NCI-H748 treated with DMSO at 0.1 percent for 48 hours (cell line): ENCODE data around the gene CRB1.

Source experiments
- DNase-seq: peaks from one replicate; lab custom pipeline; 2025; lab: John Stamatoyannopoulos, UW

The CRB1 gene

GRCh38 chr1:197268012-197268411 lies at the start of gene CRB1:
Gene CRB1 (plus strand): TSS chr1:197268252. CDS start chr1:197268413, 161 bp downstream.
- DNase-seq, result no peak

GRCh38 chr1:197218857-197219256 lies 49.2 kb upstream of the CRB1 start:
- no peak for DNase-seq

GRCh38 chr1:197222025-197222685 lies 45.9 kb upstream of the CRB1 start:
- no peak for DNase-seq

GRCh38 chr1:197222780-197223179 lies 45.3 kb upstream of the CRB1 start:
- no peak for DNase-seq

GRCh38 chr1:197224160-197224559 lies 43.9 kb upstream of the CRB1 start:
- DNase-seq, result no peak

GRCh38 chr1:197225611-197226010 lies 42.4 kb upstream of the CRB1 start:
- DNase-seq, result no peak

GRCh38 chr1:197234581-197234980 lies 33.5 kb upstream of the CRB1 start:
- DNase-seq, result no peak

- DNase-seq, result no peak
Measured at GRCh38 chr1:197235355-197235754, 32.7 kb upstream of the CRB1 start.

GRCh38 chr1:197247465-197247864 lies 20.6 kb upstream of the CRB1 start:
- no peak for DNase-seq

GRCh38 chr1:197249324-197249723 lies 18.7 kb upstream of the CRB1 start:
- DNase-seq, result no peak

- DNase-seq, result no peak
Measured at GRCh38 chr1:197250616-197251015, 17.4 kb upstream of the CRB1 start.

GRCh38 chr1:197252973-197253372 lies 15.1 kb upstream of the CRB1 start:
- no peak for DNase-seq

GRCh38 chr1:197254866-197255265 lies 13.2 kb upstream of the CRB1 start:
- no peak for DNase-seq

- DNase-seq, result no peak
Measured at GRCh38 chr1:197264936-197265567, 3.0 kb upstream of the CRB1 start.

- peak; percentile 8 for DNase-seq
Measured at GRCh38 chr1:197269053-197269452, 1.0 kb downstream of the CRB1 start.

- no peak for DNase-seq
Measured at GRCh38 chr1:197272791-197273190, 4.7 kb downstream of the CRB1 start.

- no peak for DNase-seq
Measured at GRCh38 chr1:197277166-197277565, 9.1 kb downstream of the CRB1 start.

- DNase-seq, result no peak
Measured at GRCh38 chr1:197284325-197284724, 16.3 kb downstream of the CRB1 start.

- DNase-seq, result no peak
Measured at GRCh38 chr1:197284966-197285365, 16.9 kb downstream of the CRB1 start.

- DNase-seq, result no peak
Measured at GRCh38 chr1:197285526-197286205, 17.6 kb downstream of the CRB1 start.

- DNase-seq, result no peak
Measured at GRCh38 chr1:197286634-197287033, 18.6 kb downstream of the CRB1 start.

- no peak for DNase-seq
Measured at GRCh38 chr1:197287863-197288262, 19.8 kb downstream of the CRB1 start.

- DNase-seq, result no peak
Measured at GRCh38 chr1:197302775-197303174, 34.7 kb downstream of the CRB1 start.
